Endothelial cell of umbilical vein (primary cell): ENCODE measurements around the gene PROM1. TPM values are rescaled to one million over a fixed set of nuclear protein-coding genes. Genes with fewer than 3 reads are reported as not detected.

Experiments
- BruUV-seq: library from RNA; stranded (reverse); fragments of 400-500 nt; replicated peaks from 2 replicates; lab custom pipeline; 2021; lab: Mats Ljungman, UMichigan
- CTCF ChIA-PET: fragments of 300-600, 350-600 bp; sonication (Branson Sonifier 250); formaldehyde crosslinking; loops from one replicate; lab custom pipeline; 2021; ENCODE audit warnings: antibody characterized with exemption, inconsistent platforms; lab: Charles Lee
- POLR2A ChIA-PET: fragments of 300-600, 350-600 bp; sonication (Branson Sonifier 250); formaldehyde crosslinking; loops from one replicate; lab custom pipeline; 2021; ENCODE audit warnings: antibody characterized with exemption, inconsistent platforms; lab: Charles Lee
- DNase-seq: peaks from one replicate; pipeline ENCODE4 v3.0.0-alpha.2; 2011; ENCODE audit warnings: low read depth, low spot score
- FAIRE-seq: peaks from 2 replicates; lab custom pipeline; 2011; peaks lifted over from hg19 to GRCh38; lab: Jason Lieb, UNC
- H2AFZ ChIP-seq: 2 replicates; pipeline ENCODE4 v1.6.0; 2012; ENCODE audit warnings: low read depth, low read length, control low read depth, inconsistent platforms
- H3K27ac ChIP-seq: 2 replicates; pipeline ENCODE4 v1.5.1; 2011; ENCODE audit warnings: low read depth, mild to moderate bottlenecking, control low read depth, low read length, moderate library complexity; ENCODE audit not compliant: insufficient read depth
- H3K27me3 ChIP-seq, 2 experiments: 2 replicates each; pipeline versions ENCODE4 v1.6.0 to v1.6.1; 2011; ENCODE audit warnings: low read length in 2 of 2, mixed read lengths in 1 of 2; ENCODE audit not compliant: control insufficient read depth in 2 of 2, insufficient read depth in 2 of 2
- H3K36me3 ChIP-seq, 2 experiments: 2 replicates in 1 of 2; 3 replicates in 1 of 2; pipeline ENCODE4 v1.5.1; 2011; ENCODE audit warnings: low read length in 2 of 2, mild to moderate bottlenecking in 1 of 2, moderate library complexity in 1 of 2; ENCODE audit not compliant: control insufficient read depth in 2 of 2, insufficient read depth in 2 of 2; ENCODE audit errors: extremely low read depth in 1 of 2
- H3K4me1 ChIP-seq: 3 replicates; pipeline ENCODE4 v1.5.1; 2011; ENCODE audit warnings: mild to moderate bottlenecking, low read length; ENCODE audit not compliant: control insufficient read depth, insufficient read depth; ENCODE audit errors: extremely low read depth
- H3K4me2 ChIP-seq: 2 replicates; pipeline ENCODE4 v1.6.1; 2011; ENCODE audit warnings: low read length, control low read depth, mixed read lengths; ENCODE audit not compliant: insufficient read depth
- H3K4me3 ChIP-seq, 3 experiments: fragments of 200-600 bp in 1 of 3; sonication (generic), shearing (Covaris generic) in 1 of 3; replicated peaks in 1 of 3; 2 replicates each; pipeline ENCODE4 v1.5.1; 2011 to 2016; ENCODE audit warnings: control low read depth in 3 of 3, low read length in 3 of 3, mild to moderate bottlenecking in 2 of 3, inconsistent platforms in 1 of 3, low read depth in 1 of 3, moderate library complexity in 1 of 3; ENCODE audit not compliant: insufficient read depth in 1 of 3
- H3K79me2 ChIP-seq: 2 replicates; pipeline ENCODE4 v1.6.0; 2012; ENCODE audit warnings: low read length, inconsistent platforms; ENCODE audit not compliant: control insufficient read depth, insufficient read depth
- H3K9ac ChIP-seq: replicated peaks from 2 replicates; pipeline ENCODE3; 2011; ENCODE audit warnings: low read length, control low read depth; ENCODE audit not compliant: insufficient read depth; ENCODE audit errors: extremely low read depth
- H3K9me1 ChIP-seq: replicated peaks from 3 replicates; pipeline ENCODE4 v1.6.0; 2011; ENCODE audit warnings: mild to moderate bottlenecking, low read length; ENCODE audit not compliant: control insufficient read depth, insufficient read depth; ENCODE audit errors: extremely low read depth
- H3K9me3 ChIP-seq: replicated peaks from 2 replicates; pipeline ENCODE4 v1.5.1; 2012; ENCODE audit warnings: low read length, inconsistent platforms; ENCODE audit not compliant: control insufficient read depth, insufficient read depth
- H4K20me1 ChIP-seq: replicated peaks from 2 replicates; pipeline ENCODE3; 2011; ENCODE audit warnings: mild to moderate bottlenecking, low read length; ENCODE audit not compliant: control insufficient read depth, insufficient read depth; ENCODE audit errors: extremely low read depth
- EZH2 ChIP-seq: IDR thresholded peaks from 2 replicates; pipeline ENCODE4 v1.6.1; 2012; ENCODE audit warnings: borderline replicate concordance, low read depth, mild to moderate bottlenecking, moderate library complexity, low read length, inconsistent platforms; ENCODE audit not compliant: severe bottlenecking
- FOS ChIP-seq: IDR thresholded peaks from 2 replicates; pipeline ENCODE4 v1.6.1; 2011; ENCODE audit warnings: mild to moderate bottlenecking, low read length, moderate library complexity, borderline replicate concordance; ENCODE audit not compliant: insufficient read depth
- GATA2 ChIP-seq: IDR thresholded peaks from 2 replicates; pipeline ENCODE4 v1.7.0; 2011; ENCODE audit warnings: low read depth, mild to moderate bottlenecking, moderate library complexity, mixed read lengths, low read length; ENCODE audit not compliant: insufficient read length, insufficient read depth
- JUN ChIP-seq: IDR thresholded peaks from 2 replicates; pipeline ENCODE4 v1.6.1; 2011; ENCODE audit warnings: borderline replicate concordance, low read depth; ENCODE audit not compliant: insufficient read length, insufficient read depth
- MYC ChIP-seq: IDR thresholded peaks from one replicate; pipeline ENCODE4 v1.6.1; 2011; ENCODE audit warnings: mild to moderate bottlenecking, low read depth, low read length
- POLR2A ChIP-seq: IDR thresholded peaks from 2 replicates; pipeline ENCODE4 v1.6.1; 2012; ENCODE audit warnings: low read depth, mild to moderate bottlenecking, control low read depth, low read length
- POLR2AphosphoS5 ChIP-seq: IDR thresholded peaks from 2 replicates; pipeline ENCODE4 v1.6.1; 2012; ENCODE audit warnings: low read depth, mild to moderate bottlenecking, control low read depth, low read length, moderate library complexity; ENCODE audit not compliant: insufficient read depth
- dilution Hi-C: fragments of 300-500 bp; cut with MboI; formaldehyde crosslinking; loops from one replicate; pipeline ENCODE4 v1.15.0; 2019; ENCODE audit warnings: low sequenced_read_pairs; ENCODE audit not compliant: extremely low pct_ligation_motif_present
- intact Hi-C: fragments of 100-400 bp; cut with micrococcal nuclease; formaldehyde crosslinking; loops from one replicate; pipeline ENCODE4 v1.10.0; 2022
- polyA plus RNA-seq, 4 experiments: library from polyadenylated mRNA; depleted of rRNA in 3 of 4; stranded (reverse) in 3 of 4; unstranded in 1 of 4; fragments of >200 nt; gene quantifications; 2 replicates each; pipeline versions ENCODE4 v1.2.1 to v1.2.3, GENCODE V29; 2011 to 2012; ENCODE audit warnings: missing spikeins in 1 of 4
- total RNA-seq: library from RNA; stranded (reverse); gene quantifications from 2 replicates; pipeline ENCODE4 v1.2.3, GENCODE V29; 2021
- TF ChIP-seq, protein P1 (sequence below): IDR thresholded peaks from 2 replicates; pipeline ENCODE4 v1.6.1; 2011; ENCODE audit not compliant: insufficient read depth, insufficient read length
- TF ChIP-seq, protein P2 (sequence below), 2 donors: IDR thresholded peaks; 1 replicate in 1 of 2; 2 replicates in 1 of 2; pipeline ENCODE4 v1.5.1; 2011; ENCODE audit warnings: low read length in 2 of 2, mild to moderate bottlenecking in 2 of 2, moderate library complexity in 2 of 2, control low read depth in 1 of 2, inconsistent platforms in 1 of 2, low read depth in 1 of 2; ENCODE audit not compliant: insufficient read depth in 1 of 2; ENCODE audit errors: extremely low read depth in 1 of 2

PROM1 gene
- total and polyA plus RNA-seq, 2 donors (not counting 3 experiments of a cell fraction or from before 2014, with no cell fraction given): 0.36 to 1.7 TPM

DNA sequence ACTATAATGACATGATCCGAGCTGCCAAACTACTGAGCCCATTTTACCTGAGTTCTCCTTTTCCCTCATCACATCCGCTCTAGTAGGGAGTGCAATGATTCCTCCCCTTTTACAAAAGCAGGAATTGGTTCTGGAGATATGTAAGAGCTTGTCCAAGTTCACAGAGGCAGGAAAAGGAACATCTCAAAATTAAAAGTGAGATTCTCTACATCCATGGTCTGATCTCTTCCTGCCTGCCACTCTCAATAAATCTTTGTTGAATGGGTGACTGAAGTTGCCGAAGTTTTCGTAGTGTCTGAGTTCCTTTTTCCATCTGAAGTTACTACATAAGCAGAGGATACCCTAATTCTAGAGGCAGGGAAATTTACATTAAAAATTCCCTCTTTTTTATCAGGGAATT, 145.2 kb downstream of the PROM1 start, which contains the start of gene FGFBP1:
Gene FGFBP1 (minus strand): TSS at position 101 of the 400 bp plus-strand sequence. CDS start 2,108 bp downstream, outside the sequence.
- no peak within 1 kb of the TSS for H3K4me3 ChIP-seq
- ChIA-PET CTCF (interaction anchor here (1.1 to 2.1 kb wide), 2 partner anchors 17 to 56 kb away, joined by 6 to 7 read pairs; no protein-coding TSS in a partner anchor), POLR2A (no interaction called here)
- no TSS peak for BruUV-seq
- H3K27me3 ChIP-seq: peaks cover 0 to 7% of the 10 kb centered on the region in 2 experiments
- no peaks in the 10 kb centered on the region for H3K79me2 ChIP-seq
- FAIRE-seq (no peak), DNase-seq (no peak)
- no peak within 1 kb of the TSS for H3K4me2 ChIP-seq
- intact Hi-C loops: no loop called here
- no peak within 1 kb of the TSS for H2AFZ ChIP-seq
- H4K20me1 ChIP-seq: no peaks in the 10 kb centered on the region
- no peaks in the 10 kb centered on the region for H3K9me1 ChIP-seq
- H3K27ac ChIP-seq: no peak within 1 kb of the TSS
- no peak for TF ChIP-seq POLR2A
- TF ChIP-seq MYC: no peak
- no peak for TF ChIP-seq FOS
- no peak for TF ChIP-seq JUN
- TF ChIP-seq GATA2: no peak
- no peak for TF ChIP-seq POLR2AphosphoS5
- TF ChIP-seq, protein P1, sequence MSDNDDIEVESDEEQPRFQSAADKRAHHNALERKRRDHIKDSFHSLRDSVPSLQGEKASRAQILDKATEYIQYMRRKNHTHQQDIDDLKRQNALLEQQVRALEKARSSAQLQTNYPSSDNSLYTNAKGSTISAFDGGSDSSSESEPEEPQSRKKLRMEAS: no peak
- TF ChIP-seq, protein P2, sequence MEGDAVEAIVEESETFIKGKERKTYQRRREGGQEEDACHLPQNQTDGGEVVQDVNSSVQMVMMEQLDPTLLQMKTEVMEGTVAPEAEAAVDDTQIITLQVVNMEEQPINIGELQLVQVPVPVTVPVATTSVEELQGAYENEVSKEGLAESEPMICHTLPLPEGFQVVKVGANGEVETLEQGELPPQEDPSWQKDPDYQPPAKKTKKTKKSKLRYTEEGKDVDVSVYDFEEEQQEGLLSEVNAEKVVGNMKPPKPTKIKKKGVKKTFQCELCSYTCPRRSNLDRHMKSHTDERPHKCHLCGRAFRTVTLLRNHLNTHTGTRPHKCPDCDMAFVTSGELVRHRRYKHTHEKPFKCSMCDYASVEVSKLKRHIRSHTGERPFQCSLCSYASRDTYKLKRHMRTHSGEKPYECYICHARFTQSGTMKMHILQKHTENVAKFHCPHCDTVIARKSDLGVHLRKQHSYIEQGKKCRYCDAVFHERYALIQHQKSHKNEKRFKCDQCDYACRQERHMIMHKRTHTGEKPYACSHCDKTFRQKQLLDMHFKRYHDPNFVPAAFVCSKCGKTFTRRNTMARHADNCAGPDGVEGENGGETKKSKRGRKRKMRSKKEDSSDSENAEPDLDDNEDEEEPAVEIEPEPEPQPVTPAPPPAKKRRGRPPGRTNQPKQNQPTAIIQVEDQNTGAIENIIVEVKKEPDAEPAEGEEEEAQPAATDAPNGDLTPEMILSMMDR (IDR thresholded peaks at IDR 0.05; ENCODE audit: extremely low read depth in 1 of 2, insufficient read depth in 1 of 2, low read depth in 1 of 2, low read length in 2 of 2): no peak
- no peak for TF ChIP-seq EZH2
- H3K36me3 ChIP-seq: no peaks in the 10 kb centered on the region
- dilution Hi-C loops: no loop called here
- H3K4me1 ChIP-seq: no peaks in the 10 kb centered on the region
- no peaks in the 10 kb centered on the region for H3K9me3 ChIP-seq
- H3K9ac ChIP-seq: no peak within 1 kb of the TSS
